BJ (cell line): Measurements from ENCODE around the gene WDR46. TPM values are rescaled to one million over a fixed set of nuclear protein-coding genes. Genes with fewer than 3 reads are reported as not detected.
A peak's percentile ranks its signal among the peaks of the same experiment; 100 is the strongest.
"Not testable (repeated sequence)": the region's sequence is repeated elsewhere in the genome, so short reads cannot be mapped to it uniquely, and the experiment has no call there.

Experiments used
- CTCF ChIA-PET: fragments of 350-600 bp; formaldehyde crosslinking; extraction: SDS; loops from one replicate; lab custom pipeline; 2021; ENCODE audit warnings: antibody characterized with exemption, inconsistent platforms; lab: Yijun Ruan, JAX
- POLR2A ChIA-PET: fragments of 300-600 bp; sonication (Branson Sonifier 250); formaldehyde crosslinking; extraction: SDS; loops from one replicate; lab custom pipeline; 2021; ENCODE audit warnings: antibody characterized with exemption; lab: Charles Lee
- DNase-seq: peaks from one replicate; pipeline ENCODE4 v3.0.0-alpha.2; 2011; ENCODE audit warnings: low read depth
- H3K27me3 ChIP-seq: 2 replicates; pipeline ENCODE4 v1.6.0; 2011; ENCODE audit warnings: low read length; ENCODE audit not compliant: control insufficient read depth, insufficient read depth
- H3K36me3 ChIP-seq: 2 replicates; pipeline ENCODE4 v1.5.1; 2011; ENCODE audit warnings: low read length; ENCODE audit not compliant: control insufficient read depth, insufficient read depth
- H3K4me3 ChIP-seq: 2 replicates; pipeline ENCODE4 v1.5.1; 2011; ENCODE audit warnings: low read depth, mild to moderate bottlenecking, control low read depth, low read length
- polyA plus RNA-seq: library from polyadenylated mRNA; depleted of rRNA; stranded (reverse); fragments of >200 nt; gene quantifications from 2 replicates; pipeline ENCODE4 v1.2.3, GENCODE V29; 2011
- TF ChIP-seq, protein P1 (sequence below): IDR thresholded peaks from 2 replicates; pipeline ENCODE4 v1.5.1; 2011; ENCODE audit warnings: low read depth, mild to moderate bottlenecking, control low read depth, inconsistent platforms, low read length, moderate library complexity; ENCODE audit not compliant: insufficient read depth

WDR46 gene
- polyA plus RNA-seq, 1 experiment = 78.9 TPM

DNA sequence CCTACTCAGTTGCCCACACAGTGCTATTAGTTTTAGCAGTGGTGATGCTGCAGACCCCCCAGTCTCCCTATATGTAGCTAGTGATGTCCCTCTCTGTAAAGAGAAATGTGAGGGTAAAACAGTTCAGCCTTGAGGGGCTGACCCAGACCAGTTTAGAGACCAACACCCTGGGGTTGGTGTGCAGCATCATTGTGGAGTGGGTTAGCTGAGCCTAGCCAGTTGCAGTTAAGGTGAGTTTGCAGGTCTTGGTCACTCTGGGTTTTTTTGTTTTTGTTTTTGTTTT lies 12.5 kb downstream of the WDR46 start:
- CTCF ChIA-PET = interaction anchor here (1.1 to 3.7 kb wide), 7 partner anchors 10 to 150 kb away, joined by 3 to 21 read pairs (median 4); partner anchors contain the start of genes RGL2, WDR46 and ZBTB22
- H3K4me3 ChIP-seq = peak overlapping the region; percentile 49
- DNase-seq = no peak
- H3K27me3 ChIP-seq = no peaks in the 10 kb centered on the region
- POLR2A ChIA-PET = no interaction called here
- TF ChIP-seq, protein P1, sequence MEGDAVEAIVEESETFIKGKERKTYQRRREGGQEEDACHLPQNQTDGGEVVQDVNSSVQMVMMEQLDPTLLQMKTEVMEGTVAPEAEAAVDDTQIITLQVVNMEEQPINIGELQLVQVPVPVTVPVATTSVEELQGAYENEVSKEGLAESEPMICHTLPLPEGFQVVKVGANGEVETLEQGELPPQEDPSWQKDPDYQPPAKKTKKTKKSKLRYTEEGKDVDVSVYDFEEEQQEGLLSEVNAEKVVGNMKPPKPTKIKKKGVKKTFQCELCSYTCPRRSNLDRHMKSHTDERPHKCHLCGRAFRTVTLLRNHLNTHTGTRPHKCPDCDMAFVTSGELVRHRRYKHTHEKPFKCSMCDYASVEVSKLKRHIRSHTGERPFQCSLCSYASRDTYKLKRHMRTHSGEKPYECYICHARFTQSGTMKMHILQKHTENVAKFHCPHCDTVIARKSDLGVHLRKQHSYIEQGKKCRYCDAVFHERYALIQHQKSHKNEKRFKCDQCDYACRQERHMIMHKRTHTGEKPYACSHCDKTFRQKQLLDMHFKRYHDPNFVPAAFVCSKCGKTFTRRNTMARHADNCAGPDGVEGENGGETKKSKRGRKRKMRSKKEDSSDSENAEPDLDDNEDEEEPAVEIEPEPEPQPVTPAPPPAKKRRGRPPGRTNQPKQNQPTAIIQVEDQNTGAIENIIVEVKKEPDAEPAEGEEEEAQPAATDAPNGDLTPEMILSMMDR = no peak
- peaks cover 24% of the 10 kb centered on the region for H3K36me3 ChIP-seq

DNA sequence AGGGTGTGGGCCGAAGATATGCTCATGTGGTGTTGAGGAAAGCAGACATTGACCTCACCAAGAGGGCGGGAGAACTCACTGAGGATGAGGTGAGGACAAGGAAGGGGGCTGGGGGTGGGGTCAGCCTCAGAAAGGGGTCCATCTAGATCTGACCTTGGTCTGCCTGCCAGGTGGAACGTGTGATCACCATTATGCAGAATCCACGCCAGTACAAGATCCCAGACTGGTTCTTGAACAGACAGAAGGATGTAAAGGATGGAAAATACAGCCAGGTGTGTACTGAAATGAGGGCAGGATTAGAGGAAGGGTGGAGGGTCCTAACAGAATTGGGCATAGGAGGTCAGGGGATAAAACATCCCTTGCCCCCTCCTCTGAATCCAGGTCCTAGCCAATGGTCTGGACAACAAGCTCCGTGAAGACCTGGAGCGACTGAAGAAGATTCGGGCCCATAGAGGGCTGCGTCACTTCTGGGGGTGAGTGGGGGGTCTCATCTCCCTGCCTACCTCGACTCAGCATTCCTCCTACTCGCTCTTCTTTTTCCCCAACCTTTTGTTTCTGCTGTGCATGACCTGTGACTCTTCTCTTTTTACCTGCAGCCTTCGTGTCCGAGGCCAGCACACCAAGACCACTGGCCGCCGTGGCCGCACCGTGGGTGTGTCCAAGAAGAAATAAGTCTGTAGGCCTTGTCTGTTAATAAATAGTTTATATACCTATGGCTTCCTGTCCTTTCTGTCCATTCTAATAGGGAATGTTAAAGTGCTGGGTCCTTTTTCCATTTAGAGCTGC lies 13.1 kb downstream of the WDR46 start:
- H3K4me3 ChIP-seq = not testable (repeated sequence)
- ChIA-PET POLR2A (interaction anchor here (0.7 kb wide), 1 partner anchor 13 kb away, joined by 4 read pairs; the partner anchor contains the start of gene WDR46), CTCF (interaction anchor here (1.2 to 3.7 kb wide), 2 partner anchors 12 to 150 kb away, joined by 3 to 21 read pairs; partner anchors contain the start of gene WDR46)

DNA sequence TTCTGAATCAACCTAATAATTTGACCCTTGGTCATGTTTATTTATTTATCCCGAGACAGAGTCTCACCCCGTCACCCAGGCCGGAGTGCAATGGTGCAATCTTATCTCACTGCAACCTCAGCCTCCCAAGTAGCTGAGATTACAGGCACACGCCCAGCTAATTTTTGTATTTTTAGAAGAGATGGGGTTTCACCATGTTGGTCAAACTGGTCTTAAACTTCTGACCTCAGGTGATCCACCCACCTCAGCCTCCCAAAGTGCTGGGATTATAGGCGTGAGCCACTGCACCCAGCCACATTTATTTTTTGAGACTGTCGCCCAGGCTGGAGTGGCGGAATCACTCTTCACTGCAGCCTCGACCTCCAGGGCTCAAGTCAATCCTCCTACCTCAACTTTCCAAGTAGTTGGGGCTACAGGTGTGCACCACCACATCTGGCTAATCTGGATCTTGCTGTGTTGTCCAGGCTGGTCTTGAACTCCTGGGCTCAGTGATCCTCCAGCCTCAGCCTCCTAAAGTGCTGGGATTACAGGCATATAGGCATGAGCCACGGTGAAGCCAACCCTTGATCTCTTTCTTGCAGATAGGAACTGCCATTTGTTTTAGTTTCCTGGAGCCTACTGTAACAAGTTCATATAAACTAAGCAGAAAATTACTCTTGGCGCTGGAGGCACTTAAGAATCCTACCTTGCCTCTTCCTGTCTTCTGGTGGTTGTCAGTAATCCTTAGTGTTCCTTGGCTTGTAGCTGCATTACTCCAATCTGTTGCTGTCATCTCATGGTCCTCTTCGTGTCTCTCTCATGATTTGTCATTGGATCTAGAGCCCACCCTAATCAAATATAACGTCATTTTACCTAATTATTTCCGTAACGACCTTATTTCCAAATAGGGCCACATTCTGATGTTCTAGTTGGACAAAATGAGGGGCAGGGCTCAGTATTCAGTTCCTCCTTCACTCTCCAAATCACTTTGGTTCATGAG lies 14.8 kb downstream of the WDR46 start:
- no peak overlapping the region for H3K4me3 ChIP-seq
- H3K27me3 ChIP-seq = no peaks in the 10 kb centered on the region
- CTCF ChIA-PET = no interaction called here
- H3K36me3 ChIP-seq = peaks cover 22% of the 10 kb centered on the region
- no peak for DNase-seq
- TF ChIP-seq, protein P1 = no peak
- POLR2A ChIA-PET = no interaction called here

More for the DNA sequence above, 13.1 kb downstream of the WDR46 start:
- H3K27me3 ChIP-seq, DNase-seq: not testable (repeated sequence)
- peaks cover 24% of the 10 kb centered on the region for H3K36me3 ChIP-seq

DNA sequence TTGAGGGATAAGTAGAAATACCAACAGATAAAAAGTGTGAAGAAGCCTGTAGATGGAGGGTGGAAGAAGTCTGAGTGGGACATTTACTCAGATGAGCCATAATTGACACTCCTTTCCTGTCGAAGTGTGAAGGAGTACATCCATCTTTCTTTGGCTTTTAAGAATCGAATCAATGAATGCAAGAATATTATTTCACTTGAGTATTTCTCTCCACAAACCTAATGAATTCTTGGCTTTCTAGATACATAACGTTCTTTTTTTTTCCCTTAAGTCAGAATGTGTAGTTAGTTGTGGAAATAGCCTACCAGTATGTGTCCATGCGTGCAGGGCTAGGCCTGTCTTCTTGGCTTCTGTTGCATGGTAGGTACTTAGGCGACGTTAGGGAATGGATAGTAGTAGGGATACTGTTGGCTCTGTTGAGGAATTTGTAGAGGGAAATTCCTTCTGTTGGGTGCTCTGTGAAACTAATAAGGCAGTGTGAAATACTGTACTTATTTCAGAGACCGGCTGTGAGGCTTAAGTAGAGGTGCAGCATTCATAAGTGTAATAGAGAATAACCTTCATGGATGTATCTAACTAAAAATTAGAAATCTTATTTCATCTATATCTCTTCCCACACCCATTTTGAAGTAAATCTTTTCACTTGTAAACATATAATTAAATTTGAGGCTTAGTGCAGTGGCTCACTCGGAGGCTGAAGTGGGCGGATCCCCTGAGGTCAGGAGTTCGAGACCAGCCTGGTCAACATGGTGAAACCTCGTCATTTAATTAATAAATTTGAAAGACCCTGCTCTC lies 15.7 kb downstream of the WDR46 start:
- ChIA-PET POLR2A (no interaction called here), CTCF (no interaction called here)
- H3K36me3 ChIP-seq = peaks cover 26% of the 10 kb centered on the region

More for the DNA sequence above, 15.7 kb downstream of the WDR46 start:
- TF ChIP-seq, protein P1 = no peak
- H3K27me3 ChIP-seq = no peaks in the 10 kb centered on the region
- peak overlapping the region; percentile 66 for H3K4me3 ChIP-seq
- DNase-seq = no peak
